GM23338 (cell line): ENCODE data around the gene MRPL37. TPM values are rescaled to one million over a fixed set of nuclear protein-coding genes. Genes with fewer than 3 reads are reported as not detected.
A peak's percentile ranks its signal among the peaks of the same experiment; 100 is the strongest.

ENCODE experiments used
- ATAC-seq: fragments of 200-7000 bp; cut with Tn5 transposase; 3 replicates; pipeline ENCODE4 v1.9.1; 2020
- DNase-seq: peaks from one replicate; pipeline ENCODE4 v3.0.0-alpha.2; 2015; ENCODE audit warnings: low spot score
- H2AFZ ChIP-seq: fragments of 200-600 bp; sonication (generic); 2 replicates; pipeline ENCODE4 v1.8.0; 2016; ENCODE audit warnings: antibody characterized with exemption, mild to moderate bottlenecking, moderate library complexity
- H3F3A ChIP-seq: fragments of 200-600 bp; sonication (generic); replicated peaks from 2 replicates; pipeline ENCODE4 v1.8.0; 2017; ENCODE audit warnings: antibody characterized with exemption, mixed run types, low read depth
- H3K27ac ChIP-seq: fragments of 200-600 bp; sonication (generic); 2 replicates; pipeline ENCODE4 v1.6.1; 2016; ENCODE audit warnings: low read depth
- H3K27me3 ChIP-seq: fragments of 200-600 bp; sonication (generic); 2 replicates; pipeline ENCODE4 v1.8.0; 2016; ENCODE audit warnings: mild to moderate bottlenecking, mixed run types, moderate library complexity; ENCODE audit not compliant: insufficient read depth
- H3K36me3 ChIP-seq: fragments of 200-600 bp; sonication (generic); 2 replicates; pipeline ENCODE4 v1.8.0; 2016; ENCODE audit warnings: mild to moderate bottlenecking; ENCODE audit not compliant: insufficient read depth
- H3K4me1 ChIP-seq: fragments of 200-600 bp; sonication (generic); 2 replicates; pipeline ENCODE4 v1.8.0; 2016; ENCODE audit warnings: mild to moderate bottlenecking, moderate library complexity; ENCODE audit not compliant: insufficient read depth
- H3K4me2 ChIP-seq: fragments of 200-600 bp; sonication (generic); 2 replicates; pipeline ENCODE4 v1.7.1; 2017; ENCODE audit warnings: mixed run types
- H3K4me3 ChIP-seq: fragments of 200-600 bp; sonication (generic); 2 replicates; pipeline ENCODE4 v1.6.1; 2016; ENCODE audit warnings: mixed run types
- H3K79me2 ChIP-seq: fragments of 200-600 bp; sonication (generic); replicated peaks from 2 replicates; pipeline ENCODE4 v1.8.0; 2017; ENCODE audit warnings: mild to moderate bottlenecking; ENCODE audit not compliant: insufficient read depth
- H3K9me2 ChIP-seq: fragments of 200-600 bp; sonication (generic); 2 replicates; pipeline ENCODE4 v1.8.0; 2017; ENCODE audit not compliant: insufficient read depth
- H4K20me1 ChIP-seq: fragments of 200-600 bp; sonication (generic); replicated peaks from 2 replicates; pipeline ENCODE4 v1.8.0; 2017; ENCODE audit warnings: mild to moderate bottlenecking; ENCODE audit not compliant: insufficient read depth
- H3K27ac Mint-ChIP-seq: 2 replicates; pipeline ENCODE4 v1.8.0; 2020; ENCODE audit warnings: inconsistent platforms, mild to moderate bottlenecking, moderate library complexity, mixed read lengths
- H3K27me3 Mint-ChIP-seq: 3 replicates; pipeline ENCODE4 v1.8.0; 2022; ENCODE audit warnings: low read depth, mild to moderate bottlenecking, moderate library complexity, mixed read lengths, inconsistent platforms; ENCODE audit not compliant: insufficient read depth, poor library complexity
- H3K36me3 Mint-ChIP-seq: 3 replicates; pipeline ENCODE4 v1.8.0; 2021; ENCODE audit warnings: low read depth, mild to moderate bottlenecking, inconsistent platforms, moderate library complexity, mixed read lengths
- H3K4me1 Mint-ChIP-seq: 3 replicates; pipeline ENCODE4 v1.8.0; 2020; ENCODE audit warnings: mild to moderate bottlenecking, inconsistent platforms, mixed read lengths
- H3K4me3 Mint-ChIP-seq: 3 replicates; pipeline ENCODE4 v1.8.0; 2021; ENCODE audit warnings: moderate library complexity, mild to moderate bottlenecking, inconsistent platforms, mixed read lengths
- H3K9me3 Mint-ChIP-seq: 3 replicates; pipeline ENCODE4 v1.8.0; 2020; ENCODE audit warnings: moderate library complexity, mild to moderate bottlenecking, inconsistent platforms, mixed read lengths
- EZH2 ChIP-seq: fragments of 200-600 bp; sonication (generic); IDR thresholded peaks from one replicate; pipeline ENCODE4 v1.8.0; 2017; ENCODE audit warnings: antibody characterized with exemption, mild to moderate bottlenecking, low read depth; ENCODE audit not compliant: unreplicated experiment
- EZH2phosphoT487 ChIP-seq: fragments of 200-600 bp; sonication (generic); IDR thresholded peaks from one replicate; pipeline ENCODE4 v1.8.1; 2018; ENCODE audit warnings: antibody characterized with exemption; ENCODE audit not compliant: unreplicated experiment
- JUNB ChIP-seq: IDR thresholded peaks from one replicate; pipeline ENCODE4 v1.6.1; 2016; ENCODE audit warnings: antibody characterized with exemption; ENCODE audit not compliant: unreplicated experiment
- STAT1 ChIP-seq: IDR thresholded peaks from one replicate; pipeline ENCODE4 v1.6.1; 2016; ENCODE audit warnings: antibody characterized with exemption; ENCODE audit not compliant: unreplicated experiment
- ZNF114 ChIP-seq: fragments of 250-450 bp; sonication (Bioruptor Pico); IDR thresholded peaks from 2 replicates; pipeline ENCODE4 v1.5.0; 2020; ENCODE audit warnings: mild to moderate bottlenecking, moderate library complexity
- ZNF331 ChIP-seq: fragments of 250-450 bp; sonication (Bioruptor Pico); IDR thresholded peaks from 2 replicates; pipeline ENCODE4 v1.5.0; 2020; ENCODE audit warnings: low read depth, mild to moderate bottlenecking, moderate library complexity
- polyA plus RNA-seq: library from polyadenylated mRNA; unstranded; fragments of >200 nt; fragmentation: Nextera tagmentation; extraction: Ambion mirVana; gene quantifications from 2 replicates; pipeline ENCODE4 v1.2.1, GENCODE V29; 2016
- total RNA-seq: library from RNA; depleted of rRNA; stranded (reverse); fragments of >200 nt; shearing (Covaris generic); gene quantifications from 2 replicates; pipeline ENCODE4 v1.2.3, GENCODE V29; 2014
- TF ChIP-seq, protein P1 (sequence below): fragments of 250-450 bp; sonication (Bioruptor Pico); IDR thresholded peaks from 2 replicates; pipeline ENCODE4 v1.5.0; 2020; ENCODE audit warnings: mild to moderate bottlenecking, moderate library complexity
- TF ChIP-seq, protein P2 (sequence below), 2 experiments: fragments of 200-600 bp in 1 of 2; sonication (generic) in 1 of 2; conservative IDR thresholded peaks; 2 replicates each; pipeline versions ENCODE4 v1.5.1 to v1.6.1; 2016 to 2017; ENCODE audit warnings: antibody characterized with exemption in 2 of 2, low read depth in 2 of 2, mild to moderate bottlenecking in 2 of 2, moderate library complexity in 1 of 2
- TF ChIP-seq, protein P3 (sequence below): IDR thresholded peaks from one replicate; pipeline ENCODE4 v1.6.1; 2018; ENCODE audit warnings: antibody characterized with exemption; ENCODE audit not compliant: unreplicated experiment

The MRPL37 gene
- total and polyA plus RNA-seq, 2 experiments from 2014 or later: 130 to 155 TPM

DNA sequence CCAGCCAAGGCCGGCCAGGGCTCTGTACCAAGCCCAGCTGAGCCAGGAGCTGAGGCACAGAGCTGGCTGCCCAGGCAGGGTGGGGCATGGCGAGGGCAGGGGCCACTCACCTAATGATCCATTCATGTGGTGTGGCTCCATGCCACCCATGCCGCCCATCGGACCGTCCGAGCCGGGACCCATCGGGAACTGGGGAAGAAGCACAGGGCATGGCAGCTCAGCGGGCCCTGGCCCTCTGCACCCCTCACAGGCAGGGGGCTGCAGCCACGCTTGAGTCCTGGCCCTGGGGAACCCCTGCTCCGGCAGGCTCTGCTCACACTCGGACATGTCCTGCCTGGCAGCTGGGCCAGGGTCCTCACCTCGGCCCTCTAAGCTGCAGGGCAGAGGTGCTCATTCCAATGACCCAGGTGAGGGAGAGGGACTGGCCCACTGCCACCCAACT lies 28.7 kb downstream of the MRPL37 start:
- no peaks in the 10 kb centered on the region for H3K9me2 ChIP-seq
- no peaks in the 10 kb centered on the region for H3K27me3 ChIP-seq
- no peak overlapping the region for H3K27ac ChIP-seq
- H3K4me1 ChIP-seq: no peaks in the 10 kb centered on the region; the same call in 1 of the 2 replicates
- H3K27ac Mint-ChIP-seq: peak overlapping the region; percentile 77; the same call in 1 of the 2 replicates
- no peak for TF ChIP-seq EZH2
- TF ChIP-seq JUNB: no peak
- TF ChIP-seq EZH2phosphoT487: no peak
- TF ChIP-seq STAT1: no peak
- TF ChIP-seq ZNF114 (CRISPR knock-in tag): no peak
- no peak overlapping the region for H2AFZ ChIP-seq
- H3K4me3 Mint-ChIP-seq: no peak overlapping the region
- no peaks in the 10 kb centered on the region; the same call in 1 of the 2 replicates for H4K20me1 ChIP-seq
- no peak overlapping the region for H3K4me2 ChIP-seq
- peaks cover 7% of the 10 kb centered on the region; the same call in 2 of the 3 replicates for H3K9me3 Mint-ChIP-seq
- DNase-seq: no peak
- H3K36me3 ChIP-seq: no peaks in the 10 kb centered on the region; the same call in 1 of the 2 replicates
- no peaks in the 10 kb centered on the region for H3K79me2 ChIP-seq
- peaks cover 19% of the 10 kb centered on the region for H3K27me3 Mint-ChIP-seq
- peaks cover 36% of the 10 kb centered on the region for H3K36me3 Mint-ChIP-seq
- H3K4me3 ChIP-seq: no peak overlapping the region
- H3K4me1 Mint-ChIP-seq: peaks cover 39% of the 10 kb centered on the region
- ATAC-seq: peak; percentile 8
- H3F3A ChIP-seq: no peaks in the 10 kb centered on the region

DNA sequence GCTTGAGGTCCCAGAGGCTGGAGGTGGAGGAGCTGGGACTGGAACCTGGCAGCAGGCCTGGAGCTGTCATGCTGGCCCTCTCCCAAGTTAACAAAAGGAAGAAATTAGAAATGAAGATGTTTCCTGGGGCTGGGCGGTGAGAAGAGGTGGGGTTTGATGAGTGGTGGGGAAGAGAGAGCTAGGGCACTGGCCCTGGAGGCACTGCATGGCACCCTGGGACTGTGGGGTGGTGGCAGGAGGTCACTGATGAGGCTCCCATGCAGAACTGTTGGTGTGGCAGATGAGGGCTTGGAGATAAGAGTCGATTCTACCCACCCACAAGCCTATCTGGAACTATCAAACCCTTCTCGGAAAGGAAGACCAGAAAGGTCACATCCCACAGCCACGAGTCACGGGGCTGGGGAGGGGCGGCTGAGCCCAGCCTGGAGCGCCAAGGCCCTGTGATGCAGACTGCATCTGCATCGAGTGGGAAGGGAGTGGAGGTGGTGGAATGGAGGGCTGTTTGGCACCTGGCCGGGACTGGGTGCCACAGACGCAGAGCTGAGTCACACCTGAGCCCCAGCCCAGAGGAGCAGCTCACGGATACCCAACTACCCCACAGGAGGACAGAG lies 29.4 kb downstream of the MRPL37 start:
- Histone ChIP-seq H3K27me3 (no peaks in the 10 kb centered on the region), H3K79me2 (no peaks in the 10 kb centered on the region), H3K4me2 (no peak overlapping the region), H3K36me3 (no peaks in the 10 kb centered on the region; the same call in 1 of the 2 replicates), H3K27ac (no peak overlapping the region), H2AFZ (no peak overlapping the region), H3K9me2 (no peaks in the 10 kb centered on the region), H3K4me1 (no peaks in the 10 kb centered on the region; the same call in 1 of the 2 replicates), H3F3A (no peaks in the 10 kb centered on the region), H3K4me3 (no peak overlapping the region), H4K20me1 (no peaks in the 10 kb centered on the region; the same call in 1 of the 2 replicates)
- DNase-seq (no peak), ATAC-seq (peak; percentile 12; the same call in 2 of the 3 replicates)
- H3K27ac Mint-ChIP-seq: peak overlapping the region; percentile 88
- H3K9me3 Mint-ChIP-seq: peaks cover 9% of the 10 kb centered on the region
- H3K4me3 Mint-ChIP-seq: no peak overlapping the region
- H3K4me1 Mint-ChIP-seq: peaks cover 32% of the 10 kb centered on the region
- peaks cover 16% of the 10 kb centered on the region for H3K27me3 Mint-ChIP-seq
- H3K36me3 Mint-ChIP-seq: peaks cover 38% of the 10 kb centered on the region
- TF ChIP-seq, protein P1, sequence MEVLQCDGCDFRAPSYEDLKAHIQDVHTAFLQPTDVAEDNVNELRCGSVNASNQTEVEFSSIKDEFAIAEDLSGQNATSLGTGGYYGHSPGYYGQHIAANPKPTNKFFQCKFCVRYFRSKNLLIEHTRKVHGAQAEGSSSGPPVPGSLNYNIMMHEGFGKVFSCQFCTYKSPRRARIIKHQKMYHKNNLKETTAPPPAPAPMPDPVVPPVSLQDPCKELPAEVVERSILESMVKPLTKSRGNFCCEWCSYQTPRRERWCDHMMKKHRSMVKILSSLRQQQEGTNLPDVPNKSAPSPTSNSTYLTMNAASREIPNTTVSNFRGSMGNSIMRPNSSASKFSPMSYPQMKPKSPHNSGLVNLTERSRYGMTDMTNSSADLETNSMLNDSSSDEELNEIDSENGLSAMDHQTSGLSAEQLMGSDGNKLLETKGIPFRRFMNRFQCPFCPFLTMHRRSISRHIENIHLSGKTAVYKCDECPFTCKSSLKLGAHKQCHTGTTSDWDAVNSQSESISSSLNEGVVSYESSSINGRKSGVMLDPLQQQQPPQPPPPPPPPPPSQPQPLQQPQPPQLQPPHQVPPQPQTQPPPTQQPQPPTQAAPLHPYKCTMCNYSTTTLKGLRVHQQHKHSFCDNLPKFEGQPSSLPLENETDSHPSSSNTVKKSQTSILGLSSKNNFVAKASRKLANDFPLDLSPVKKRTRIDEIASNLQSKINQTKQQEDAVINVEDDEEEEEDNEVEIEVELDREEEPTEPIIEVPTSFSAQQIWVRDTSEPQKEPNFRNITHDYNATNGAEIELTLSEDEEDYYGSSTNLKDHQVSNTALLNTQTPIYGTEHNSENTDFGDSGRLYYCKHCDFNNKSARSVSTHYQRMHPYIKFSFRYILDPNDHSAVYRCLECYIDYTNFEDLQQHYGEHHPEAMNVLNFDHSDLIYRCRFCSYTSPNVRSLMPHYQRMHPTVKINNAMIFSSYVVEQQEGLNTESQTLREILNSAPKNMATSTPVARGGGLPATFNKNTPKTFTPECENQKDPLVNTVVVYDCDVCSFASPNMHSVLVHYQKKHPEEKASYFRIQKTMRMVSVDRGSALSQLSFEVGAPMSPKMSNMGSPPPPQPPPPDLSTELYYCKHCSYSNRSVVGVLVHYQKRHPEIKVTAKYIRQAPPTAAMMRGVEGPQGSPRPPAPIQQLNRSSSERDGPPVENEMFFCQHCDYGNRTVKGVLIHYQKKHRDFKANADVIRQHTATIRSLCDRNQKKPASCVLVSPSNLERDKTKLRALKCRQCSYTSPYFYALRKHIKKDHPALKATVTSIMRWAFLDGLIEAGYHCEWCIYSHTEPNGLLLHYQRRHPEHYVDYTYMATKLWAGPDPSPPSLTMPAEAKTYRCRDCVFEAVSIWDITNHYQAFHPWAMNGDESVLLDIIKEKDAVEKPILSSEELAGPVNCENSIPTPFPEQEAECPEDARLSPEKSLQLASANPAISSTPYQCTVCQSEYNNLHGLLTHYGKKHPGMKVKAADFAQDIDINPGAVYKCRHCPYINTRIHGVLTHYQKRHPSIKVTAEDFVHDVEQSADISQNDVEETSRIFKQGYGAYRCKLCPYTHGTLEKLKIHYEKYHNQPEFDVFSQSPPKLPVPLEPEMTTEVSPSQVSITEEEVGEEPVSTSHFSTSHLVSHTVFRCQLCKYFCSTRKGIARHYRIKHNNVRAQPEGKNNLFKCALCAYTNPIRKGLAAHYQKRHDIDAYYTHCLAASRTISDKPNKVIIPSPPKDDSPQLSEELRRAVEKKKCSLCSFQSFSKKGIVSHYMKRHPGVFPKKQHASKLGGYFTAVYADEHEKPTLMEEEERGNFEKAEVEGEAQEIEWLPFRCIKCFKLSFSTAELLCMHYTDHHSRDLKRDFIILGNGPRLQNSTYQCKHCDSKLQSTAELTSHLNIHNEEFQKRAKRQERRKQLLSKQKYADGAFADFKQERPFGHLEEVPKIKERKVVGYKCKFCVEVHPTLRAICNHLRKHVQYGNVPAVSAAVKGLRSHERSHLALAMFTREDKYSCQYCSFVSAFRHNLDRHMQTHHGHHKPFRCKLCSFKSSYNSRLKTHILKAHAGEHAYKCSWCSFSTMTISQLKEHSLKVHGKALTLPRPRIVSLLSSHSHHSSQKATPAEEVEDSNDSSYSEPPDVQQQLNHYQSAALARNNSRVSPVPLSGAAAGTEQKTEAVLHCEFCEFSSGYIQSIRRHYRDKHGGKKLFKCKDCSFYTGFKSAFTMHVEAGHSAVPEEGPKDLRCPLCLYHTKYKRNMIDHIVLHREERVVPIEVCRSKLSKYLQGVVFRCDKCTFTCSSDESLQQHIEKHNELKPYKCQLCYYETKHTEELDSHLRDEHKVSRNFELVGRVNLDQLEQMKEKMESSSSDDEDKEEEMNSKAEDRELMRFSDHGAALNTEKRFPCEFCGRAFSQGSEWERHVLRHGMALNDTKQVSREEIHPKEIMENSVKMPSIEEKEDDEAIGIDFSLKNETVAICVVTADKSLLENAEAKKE (CRISPR knock-in tag): no peak
- no peak for TF ChIP-seq STAT1
- TF ChIP-seq, protein P2, sequence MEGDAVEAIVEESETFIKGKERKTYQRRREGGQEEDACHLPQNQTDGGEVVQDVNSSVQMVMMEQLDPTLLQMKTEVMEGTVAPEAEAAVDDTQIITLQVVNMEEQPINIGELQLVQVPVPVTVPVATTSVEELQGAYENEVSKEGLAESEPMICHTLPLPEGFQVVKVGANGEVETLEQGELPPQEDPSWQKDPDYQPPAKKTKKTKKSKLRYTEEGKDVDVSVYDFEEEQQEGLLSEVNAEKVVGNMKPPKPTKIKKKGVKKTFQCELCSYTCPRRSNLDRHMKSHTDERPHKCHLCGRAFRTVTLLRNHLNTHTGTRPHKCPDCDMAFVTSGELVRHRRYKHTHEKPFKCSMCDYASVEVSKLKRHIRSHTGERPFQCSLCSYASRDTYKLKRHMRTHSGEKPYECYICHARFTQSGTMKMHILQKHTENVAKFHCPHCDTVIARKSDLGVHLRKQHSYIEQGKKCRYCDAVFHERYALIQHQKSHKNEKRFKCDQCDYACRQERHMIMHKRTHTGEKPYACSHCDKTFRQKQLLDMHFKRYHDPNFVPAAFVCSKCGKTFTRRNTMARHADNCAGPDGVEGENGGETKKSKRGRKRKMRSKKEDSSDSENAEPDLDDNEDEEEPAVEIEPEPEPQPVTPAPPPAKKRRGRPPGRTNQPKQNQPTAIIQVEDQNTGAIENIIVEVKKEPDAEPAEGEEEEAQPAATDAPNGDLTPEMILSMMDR (conservative IDR thresholded peaks at IDR 0.05; ENCODE audit: low read depth in 2 of 2): no peak
- no peak for TF ChIP-seq JUNB
- no peak for TF ChIP-seq ZNF331 (CRISPR knock-in tag)
- TF ChIP-seq EZH2phosphoT487: no peak
- TF ChIP-seq, protein P3, sequence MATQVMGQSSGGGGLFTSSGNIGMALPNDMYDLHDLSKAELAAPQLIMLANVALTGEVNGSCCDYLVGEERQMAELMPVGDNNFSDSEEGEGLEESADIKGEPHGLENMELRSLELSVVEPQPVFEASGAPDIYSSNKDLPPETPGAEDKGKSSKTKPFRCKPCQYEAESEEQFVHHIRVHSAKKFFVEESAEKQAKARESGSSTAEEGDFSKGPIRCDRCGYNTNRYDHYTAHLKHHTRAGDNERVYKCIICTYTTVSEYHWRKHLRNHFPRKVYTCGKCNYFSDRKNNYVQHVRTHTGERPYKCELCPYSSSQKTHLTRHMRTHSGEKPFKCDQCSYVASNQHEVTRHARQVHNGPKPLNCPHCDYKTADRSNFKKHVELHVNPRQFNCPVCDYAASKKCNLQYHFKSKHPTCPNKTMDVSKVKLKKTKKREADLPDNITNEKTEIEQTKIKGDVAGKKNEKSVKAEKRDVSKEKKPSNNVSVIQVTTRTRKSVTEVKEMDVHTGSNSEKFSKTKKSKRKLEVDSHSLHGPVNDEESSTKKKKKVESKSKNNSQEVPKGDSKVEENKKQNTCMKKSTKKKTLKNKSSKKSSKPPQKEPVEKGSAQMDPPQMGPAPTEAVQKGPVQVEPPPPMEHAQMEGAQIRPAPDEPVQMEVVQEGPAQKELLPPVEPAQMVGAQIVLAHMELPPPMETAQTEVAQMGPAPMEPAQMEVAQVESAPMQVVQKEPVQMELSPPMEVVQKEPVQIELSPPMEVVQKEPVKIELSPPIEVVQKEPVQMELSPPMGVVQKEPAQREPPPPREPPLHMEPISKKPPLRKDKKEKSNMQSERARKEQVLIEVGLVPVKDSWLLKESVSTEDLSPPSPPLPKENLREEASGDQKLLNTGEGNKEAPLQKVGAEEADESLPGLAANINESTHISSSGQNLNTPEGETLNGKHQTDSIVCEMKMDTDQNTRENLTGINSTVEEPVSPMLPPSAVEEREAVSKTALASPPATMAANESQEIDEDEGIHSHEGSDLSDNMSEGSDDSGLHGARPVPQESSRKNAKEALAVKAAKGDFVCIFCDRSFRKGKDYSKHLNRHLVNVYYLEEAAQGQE: no peak
